ENCODE data around the gene TGM6. TPM values are rescaled to one million over a fixed set of nuclear protein-coding genes. Genes with fewer than 3 reads are reported as not detected.
"Not testable (repeated sequence)": the region's sequence is repeated elsewhere in the genome, so short reads cannot be mapped to it uniquely, and the experiment has no call there.

The TGM6 gene
- total RNA-seq, 1 donor from 2014 or later: not detected

DNA sequence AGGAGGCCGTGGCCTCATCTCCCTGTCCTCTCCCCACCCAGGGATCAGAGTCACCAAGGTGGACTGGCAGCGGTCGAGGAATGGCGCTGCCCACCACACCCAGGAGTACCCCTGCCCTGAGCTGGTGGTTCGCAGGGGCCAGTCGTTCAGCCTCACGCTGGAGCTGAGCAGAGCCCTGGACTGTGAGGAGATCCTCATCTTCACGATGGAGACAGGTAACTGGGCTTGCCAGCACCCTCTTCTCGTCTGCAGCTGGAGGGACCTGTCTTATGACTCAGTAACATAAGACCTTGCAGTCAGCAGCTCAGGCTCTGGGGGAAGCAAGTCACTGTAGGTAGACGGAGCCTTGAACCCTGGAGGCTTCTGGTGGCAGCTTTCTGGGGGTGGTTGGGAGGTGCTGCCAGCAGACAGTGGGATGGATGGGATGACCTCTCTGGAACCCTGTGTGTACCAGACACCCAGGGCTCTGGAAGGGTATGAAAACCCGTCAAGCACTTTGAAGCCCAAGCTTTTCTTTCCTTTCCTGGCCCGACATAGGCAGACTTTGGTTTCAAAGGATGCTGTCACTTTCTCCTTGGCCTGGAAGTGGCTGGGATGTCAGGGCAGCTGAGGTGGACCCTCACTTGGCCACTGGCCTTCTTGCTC is 13.8 kb downstream of the TGM6 start:
- DNase-seq (no peak), ATAC-seq (no peak)
- intact Hi-C loops (cut with micrococcal nuclease): no loop called here

DNA sequence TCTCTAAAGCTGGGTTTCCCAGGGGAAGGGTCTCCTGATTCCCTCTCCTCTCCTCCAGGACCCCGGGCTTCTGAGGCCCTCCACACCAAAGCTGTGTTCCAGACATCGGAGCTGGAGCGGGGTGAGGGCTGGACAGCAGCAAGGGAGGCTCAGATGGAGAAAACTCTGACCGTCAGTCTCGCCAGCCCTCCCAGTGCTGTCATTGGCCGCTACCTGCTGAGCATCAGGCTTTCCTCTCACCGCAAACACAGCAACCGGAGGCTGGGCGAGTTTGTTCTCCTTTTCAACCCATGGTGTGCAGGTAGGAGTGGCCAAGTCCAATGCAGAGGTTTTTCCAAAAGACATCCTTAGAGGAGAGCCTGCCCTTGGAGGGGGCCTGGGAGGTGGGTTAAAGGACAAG is 14.4 kb downstream of the TGM6 start:
- ATAC-seq: no peak
- intact Hi-C loops (cut with micrococcal nuclease): no loop called here

DNA sequence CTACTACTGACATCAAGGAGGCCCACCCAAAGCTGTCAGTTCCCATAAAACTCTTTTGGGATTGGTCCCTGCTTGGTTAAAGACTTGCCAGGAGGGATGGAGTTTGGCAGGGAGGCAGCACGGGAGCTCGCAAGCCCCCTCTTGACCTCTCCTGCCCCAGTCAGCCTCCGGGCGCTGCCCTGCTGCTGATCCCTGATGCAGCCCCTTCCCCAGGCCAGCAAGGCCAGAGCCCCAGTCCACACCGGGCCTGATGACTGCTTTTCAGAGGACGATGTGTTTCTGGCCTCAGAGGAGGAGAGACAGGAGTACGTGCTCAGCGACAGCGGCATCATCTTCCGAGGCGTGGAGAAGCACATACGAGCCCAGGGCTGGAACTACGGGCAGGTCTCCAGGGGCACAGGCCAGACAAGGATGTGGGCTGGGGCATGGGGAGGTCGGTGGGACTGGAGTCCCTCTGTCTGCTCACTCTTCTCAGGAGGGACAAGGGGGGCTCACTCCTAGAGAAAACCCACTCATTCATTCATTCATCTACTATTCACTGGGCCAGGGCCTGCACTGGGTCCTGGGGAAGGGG is 15.6 kb downstream of the TGM6 start:
- intact Hi-C loops (cut with micrococcal nuclease): no loop called here
- DNase-seq (no peak), ATAC-seq (no peak)

More for the DNA sequence above, 14.4 kb downstream of the TGM6 start:
- no peak for DNase-seq

DNA sequence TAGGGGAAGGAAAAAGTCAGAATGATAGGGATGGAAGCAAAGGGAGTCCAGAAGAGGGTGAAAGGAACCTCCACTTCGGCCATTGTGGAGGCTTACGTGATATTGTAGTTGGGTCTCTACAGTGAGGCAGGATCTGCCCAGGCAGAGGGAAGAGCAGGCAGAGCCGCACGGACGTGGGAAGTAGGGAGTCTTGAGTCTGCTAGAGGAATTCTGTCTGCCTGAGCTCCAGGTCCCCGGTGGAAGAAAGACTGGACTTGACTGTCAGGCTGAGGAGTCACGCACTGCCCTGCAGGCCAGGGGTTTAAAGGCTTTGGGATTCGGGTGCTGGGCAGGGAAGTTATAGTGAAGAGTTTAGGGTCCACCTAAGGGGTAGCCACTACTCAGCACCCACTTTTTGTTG is 16.4 kb downstream of the TGM6 start:
- ATAC-seq (no peak), DNase-seq (no peak)
- intact Hi-C loops (cut with micrococcal nuclease): no loop called here

DNA sequence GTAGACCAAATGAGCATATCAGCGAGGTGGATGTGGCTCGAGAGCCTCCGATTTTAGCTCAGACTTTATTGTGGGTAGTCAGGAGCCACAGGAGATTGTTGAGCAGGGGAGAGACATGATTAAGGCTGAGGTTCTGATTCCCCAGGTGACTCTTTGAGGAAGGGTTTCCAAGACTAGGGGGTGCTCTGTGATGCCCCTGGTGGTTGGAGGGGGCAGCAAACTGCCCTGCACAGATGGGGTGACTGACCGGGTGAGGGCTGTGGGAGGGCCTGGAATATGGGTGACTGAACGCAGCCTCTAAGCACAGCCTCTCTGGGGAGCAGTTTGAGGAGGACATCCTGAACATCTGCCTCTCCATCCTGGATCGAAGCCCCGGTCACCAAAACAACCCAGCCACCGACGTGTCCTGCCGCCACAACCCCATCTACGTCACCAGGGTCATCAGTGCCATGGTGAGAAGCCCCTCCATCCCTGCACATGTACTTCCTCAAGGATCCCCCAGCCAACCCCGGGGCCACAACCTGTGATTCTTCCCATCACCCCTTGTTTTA is 17.0 kb downstream of the TGM6 start:
- intact Hi-C loops (cut with micrococcal nuclease): no loop called here
- DNase-seq (no peak), ATAC-seq (no peak)

DNA sequence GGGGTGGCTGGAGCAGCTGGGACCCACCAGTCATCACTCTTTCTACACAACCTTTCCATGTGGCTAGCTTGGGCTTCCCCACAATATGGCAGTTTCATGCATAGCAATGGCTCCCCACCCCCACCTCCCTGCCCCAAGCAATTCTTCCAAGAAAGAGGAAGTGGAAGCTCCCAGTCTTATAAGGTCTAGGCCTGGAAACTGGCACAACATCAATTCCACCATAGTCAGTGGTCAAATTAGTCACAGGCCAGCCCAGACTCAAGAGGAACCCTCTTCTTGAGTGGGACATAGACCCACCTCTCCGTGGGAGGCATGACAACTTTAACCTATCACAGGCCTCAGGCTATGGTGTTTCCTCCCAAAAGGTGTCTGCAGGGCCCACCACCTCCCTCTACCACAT is 17.7 kb downstream of the TGM6 start:
- no peak for ATAC-seq
- intact Hi-C loops (cut with micrococcal nuclease): no loop called here

DNA sequence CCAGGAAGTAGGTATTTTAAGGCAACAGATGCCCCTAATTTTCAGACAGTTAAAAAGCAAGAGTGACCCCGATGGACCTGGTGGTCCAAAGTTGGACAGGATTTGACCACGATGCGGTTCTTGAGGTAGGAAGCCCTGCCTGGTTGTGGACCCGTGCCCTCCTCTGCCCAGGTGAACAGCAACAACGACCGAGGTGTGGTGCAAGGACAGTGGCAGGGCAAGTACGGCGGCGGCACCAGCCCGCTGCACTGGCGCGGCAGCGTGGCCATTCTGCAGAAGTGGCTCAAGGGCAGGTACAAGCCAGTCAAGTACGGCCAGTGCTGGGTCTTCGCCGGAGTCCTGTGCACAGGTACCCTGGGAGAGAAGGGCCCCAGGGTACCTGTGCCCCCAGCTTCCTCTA is 18.7 kb downstream of the TGM6 start:
- ATAC-seq (no peak), DNase-seq (no peak)
- intact Hi-C loops (cut with micrococcal nuclease): no loop called here

More for the DNA sequence above, 17.7 kb downstream of the TGM6 start:
- DNase-seq: no peak

DNA sequence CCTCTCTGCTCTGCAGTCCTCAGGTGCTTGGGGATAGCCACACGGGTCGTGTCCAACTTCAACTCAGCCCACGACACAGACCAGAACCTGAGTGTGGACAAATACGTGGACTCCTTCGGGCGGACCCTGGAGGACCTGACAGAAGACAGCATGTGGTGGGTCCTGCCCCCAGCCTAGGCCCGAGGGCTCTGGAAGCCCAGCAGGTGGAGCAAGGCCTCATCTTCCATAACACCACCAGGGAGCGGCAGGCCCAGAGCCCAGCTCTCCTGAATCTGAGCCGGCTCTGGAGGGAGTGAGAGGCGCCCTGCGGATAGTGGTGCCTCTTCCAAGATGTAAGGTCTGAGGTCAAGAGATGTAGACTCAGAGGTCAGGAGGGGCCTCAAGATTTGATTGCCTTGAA is 19.6 kb downstream of the TGM6 start:
- ATAC-seq (no peak), DNase-seq (no peak)
- intact Hi-C loops (cut with micrococcal nuclease): no loop called here

DNA sequence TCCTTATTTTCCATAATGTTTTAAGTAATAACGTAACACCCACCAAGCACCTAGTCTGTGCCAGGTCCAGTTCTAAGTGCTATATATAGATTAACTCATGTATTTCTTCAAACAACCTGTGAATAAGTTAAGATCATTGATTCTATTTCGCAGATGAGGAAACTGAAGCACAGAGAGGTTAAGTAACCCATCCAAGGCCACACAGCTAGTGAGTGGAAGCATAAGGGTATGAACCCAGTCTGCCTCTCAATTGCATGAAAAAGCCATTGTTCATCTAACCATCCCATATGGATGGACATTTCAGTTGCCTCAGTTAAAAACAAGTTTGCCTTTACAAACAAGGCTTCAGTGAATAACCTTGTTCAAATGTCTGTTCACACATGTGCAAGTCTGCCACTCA is 20.8 kb downstream of the TGM6 start:
- intact Hi-C loops (cut with micrococcal nuclease): no loop called here
- DNase-seq: no peak
- ATAC-seq: no peak

DNA sequence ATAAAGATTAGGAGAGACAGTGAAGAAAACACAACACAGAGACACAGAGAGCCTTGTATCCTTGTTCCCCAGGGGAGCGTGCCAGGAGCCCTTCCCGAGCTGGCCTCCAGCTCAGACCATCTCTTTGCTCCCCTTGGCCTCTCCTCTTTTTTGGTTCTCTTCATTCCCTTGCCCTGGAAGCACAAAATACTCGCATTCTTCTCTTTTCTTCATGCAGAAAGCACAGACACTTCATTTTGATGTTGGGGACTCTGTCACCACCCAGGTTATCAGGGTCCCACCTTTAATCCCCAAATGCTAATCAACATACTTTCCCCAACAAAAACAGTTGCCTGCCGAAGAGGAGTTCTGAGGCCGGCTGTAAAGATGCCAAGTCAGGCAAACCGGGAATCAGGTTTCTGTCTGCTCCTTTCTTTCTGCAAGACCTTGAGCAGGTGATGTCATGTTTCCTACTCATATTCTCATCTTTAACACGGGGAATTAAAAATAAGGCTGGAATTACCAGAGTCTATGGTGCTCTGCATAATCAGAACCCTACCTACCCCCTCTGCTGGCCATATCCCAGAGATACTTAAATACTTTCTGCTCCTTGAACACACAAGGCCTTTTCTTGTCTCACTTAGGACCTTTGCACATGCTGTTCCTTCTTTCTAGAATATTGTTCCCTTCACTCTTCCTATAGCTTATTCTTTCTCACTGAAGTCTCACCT is 21.7 kb downstream of the TGM6 start:
- DNase-seq (no peak), ATAC-seq (no peak)
- intact Hi-C loops (cut with micrococcal nuclease): no loop called here

DNA sequence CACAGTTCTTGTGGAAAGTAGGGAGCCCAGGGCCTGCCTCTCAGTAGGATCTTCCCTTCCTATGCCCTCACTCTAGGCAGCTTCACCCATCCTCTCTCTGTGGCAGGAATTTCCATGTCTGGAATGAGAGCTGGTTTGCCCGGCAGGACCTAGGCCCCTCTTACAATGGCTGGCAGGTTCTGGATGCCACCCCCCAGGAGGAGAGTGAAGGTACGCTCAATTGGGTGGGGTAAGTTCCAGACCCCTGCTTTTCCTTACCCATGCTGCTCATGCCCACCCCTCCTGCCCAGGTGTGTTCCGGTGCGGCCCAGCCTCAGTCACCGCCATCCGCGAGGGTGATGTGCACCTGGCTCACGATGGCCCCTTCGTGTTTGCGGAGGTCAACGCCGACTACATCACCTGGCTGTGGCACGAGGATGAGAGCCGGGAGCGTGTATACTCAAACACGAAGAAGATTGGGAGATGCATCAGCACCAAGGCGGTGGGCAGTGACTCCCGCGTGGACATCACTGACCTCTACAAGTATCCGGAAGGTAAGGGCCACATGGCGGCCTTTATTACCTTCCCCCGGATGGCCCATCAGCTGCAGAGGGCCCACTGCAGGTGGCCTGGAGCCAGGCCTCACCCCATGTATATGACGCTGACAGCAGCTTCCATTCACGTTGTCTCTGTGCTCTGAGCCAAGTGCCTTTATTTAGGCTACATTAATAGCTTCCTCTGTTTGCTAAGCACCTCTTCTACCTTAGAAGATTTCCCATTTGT is 22.8 kb downstream of the TGM6 start:
- ATAC-seq: no peak
- DNase-seq: no peak
- intact Hi-C loops (cut with micrococcal nuclease): no loop called here

DNA sequence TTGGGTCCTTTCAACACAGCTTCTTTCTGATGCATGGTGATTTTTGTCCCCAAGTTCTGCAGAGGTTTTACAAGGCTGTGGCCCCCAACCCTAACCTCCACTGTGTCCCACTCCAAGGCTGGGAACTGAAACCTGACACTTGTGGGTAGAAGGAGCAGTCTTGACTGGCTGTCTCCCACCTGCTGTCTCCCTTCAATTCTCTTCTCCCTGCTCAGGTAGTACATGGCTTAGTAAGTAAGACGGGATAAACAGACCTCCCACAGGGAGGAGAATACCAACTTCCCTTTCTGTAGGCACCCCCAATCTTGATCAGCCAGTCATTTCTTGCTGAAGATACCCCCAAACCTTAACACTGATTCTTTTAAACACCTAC is 25.0 kb downstream of the TGM6 start:
- no peak for DNase-seq
- ATAC-seq: no peak
- intact Hi-C loops (cut with micrococcal nuclease): no loop called here

DNA sequence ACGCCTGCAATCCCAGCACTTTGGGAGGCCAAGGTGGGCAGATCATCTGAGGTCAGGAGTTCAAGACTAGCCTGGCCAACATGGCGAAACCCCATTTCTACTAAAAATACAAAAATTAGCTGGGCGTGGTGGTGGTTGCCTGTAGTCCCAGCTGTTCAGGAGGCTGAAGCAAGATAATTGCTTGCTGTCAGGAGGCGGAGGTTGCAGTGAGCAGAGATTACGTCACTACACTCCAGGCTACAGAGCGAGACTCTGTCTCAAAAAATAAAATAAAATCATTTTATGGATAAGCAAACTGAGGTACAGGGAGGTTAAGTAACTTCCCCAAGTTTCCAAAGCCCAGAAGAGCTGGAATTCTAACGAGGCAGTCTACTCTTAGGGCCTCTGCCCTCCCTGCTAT is 26.7 kb downstream of the TGM6 start:
- intact Hi-C loops (cut with micrococcal nuclease); ATAC-seq; DNase-seq: not testable (repeated sequence)

DNA sequence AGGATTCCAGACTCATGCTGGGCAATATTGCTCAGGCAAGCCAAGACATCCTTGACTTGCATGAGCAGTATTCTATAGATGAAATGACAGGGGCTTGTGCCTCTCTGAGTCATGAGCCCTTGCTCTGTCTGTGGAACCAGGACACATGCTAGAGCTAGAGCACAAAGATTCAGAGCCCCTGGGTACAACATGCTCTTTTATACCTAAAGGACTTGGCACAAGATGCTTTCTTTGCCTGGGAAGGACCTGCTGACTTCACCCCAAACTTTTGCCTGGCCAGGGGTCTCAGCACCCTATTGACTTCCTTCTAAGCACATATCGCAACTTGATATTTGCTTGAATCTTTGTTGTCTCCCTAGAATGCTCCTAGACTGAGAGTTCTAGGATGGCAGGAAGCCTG is 27.4 kb downstream of the TGM6 start:
- DNase-seq: no peak
- intact Hi-C loops (cut with micrococcal nuclease): no loop called here
- ATAC-seq: no peak

DNA sequence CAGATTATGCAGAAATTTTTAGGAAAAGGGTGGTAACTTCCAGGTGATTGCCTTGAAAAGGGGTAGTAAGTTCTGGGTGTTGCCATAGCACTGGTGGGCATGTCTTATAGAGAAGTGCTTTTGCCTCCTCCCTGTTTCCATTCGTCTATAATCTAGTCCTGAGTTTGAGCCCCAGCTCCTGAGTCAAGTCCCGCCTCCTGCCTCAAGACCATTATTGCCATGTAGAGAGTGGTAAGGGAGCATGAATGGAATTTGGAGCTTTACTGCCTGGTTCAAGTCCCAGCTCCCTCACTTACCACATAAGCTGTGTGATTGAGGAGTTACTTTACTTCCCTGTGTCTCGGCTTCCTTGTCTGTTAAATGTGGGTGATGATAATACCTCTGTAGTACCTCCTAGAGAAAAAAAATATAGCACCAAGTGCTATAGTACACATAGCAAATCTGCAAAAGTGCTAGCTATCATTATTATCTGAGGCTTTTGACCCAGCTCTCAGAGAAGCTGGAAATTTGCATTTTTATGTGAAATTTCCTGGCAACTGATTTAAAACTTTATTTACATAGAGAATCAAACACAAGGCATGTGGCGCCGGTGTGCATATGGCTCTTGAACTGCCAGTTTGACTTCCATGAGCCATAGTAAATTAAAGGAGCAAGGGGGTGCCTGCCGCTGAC is 36.0 kb downstream of the TGM6 start:
- DNase-seq: no peak
- intact Hi-C loops (cut with micrococcal nuclease): no loop called here
- ATAC-seq: no peak

DNA sequence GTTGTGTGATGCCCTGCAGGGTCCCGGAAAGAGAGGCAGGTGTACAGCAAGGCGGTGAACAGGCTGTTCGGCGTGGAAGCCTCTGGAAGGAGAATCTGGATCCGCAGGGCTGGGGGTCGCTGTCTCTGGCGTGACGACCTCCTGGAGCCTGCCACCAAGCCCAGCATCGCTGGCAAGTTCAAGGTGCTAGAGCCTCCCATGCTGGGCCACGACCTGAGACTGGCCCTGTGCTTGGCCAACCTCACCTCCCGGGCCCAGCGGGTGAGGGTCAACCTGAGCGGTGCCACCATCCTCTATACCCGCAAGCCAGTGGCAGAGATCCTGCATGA is 36.5 kb downstream of the TGM6 start:
- intact Hi-C loops (cut with micrococcal nuclease): no loop called here
- ATAC-seq (no peak), DNase-seq (no peak)

DNA sequence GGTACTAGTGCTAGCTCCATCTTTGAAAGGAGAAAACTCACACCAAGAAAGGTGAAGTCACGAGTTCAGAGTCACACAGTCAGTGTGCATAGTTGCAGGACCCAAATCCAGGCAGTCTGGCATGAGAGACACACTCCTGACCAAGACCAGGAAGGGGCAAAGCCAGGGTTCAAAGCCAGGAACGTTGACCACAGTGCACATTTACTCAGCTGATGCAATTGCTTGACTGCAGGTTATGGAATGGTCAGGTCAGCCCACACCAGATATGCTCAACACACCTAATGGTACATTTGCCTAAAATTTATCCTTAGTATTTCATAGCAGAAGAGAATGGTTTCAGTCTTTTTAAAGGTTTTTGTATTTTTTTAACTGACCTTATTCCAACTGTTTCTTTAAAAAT is 37.7 kb downstream of the TGM6 start:
- intact Hi-C loops (cut with micrococcal nuclease): no loop called here
- no peak for ATAC-seq
- no peak for DNase-seq

DNA sequence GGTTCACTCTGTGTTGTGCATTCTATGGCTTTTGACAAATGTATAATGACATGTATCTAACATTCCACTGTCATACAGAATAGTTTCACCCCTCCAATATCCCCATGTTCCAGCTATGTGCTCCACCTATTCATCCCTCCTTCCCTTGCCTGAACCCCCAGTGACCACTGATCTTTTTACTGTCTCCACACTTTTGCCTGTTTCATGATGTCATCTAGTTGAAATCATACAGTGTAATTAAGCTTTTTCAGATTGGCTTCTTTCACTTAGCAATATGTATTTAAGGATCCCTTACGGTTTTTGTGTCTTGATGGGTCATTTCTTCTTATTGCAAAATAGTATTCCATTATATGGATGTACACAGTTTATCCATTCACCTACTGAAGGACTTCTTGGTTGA is 39.8 kb downstream of the TGM6 start:
- no peak for ATAC-seq
- intact Hi-C loops (cut with micrococcal nuclease): no loop called here
- no peak for DNase-seq

DNA sequence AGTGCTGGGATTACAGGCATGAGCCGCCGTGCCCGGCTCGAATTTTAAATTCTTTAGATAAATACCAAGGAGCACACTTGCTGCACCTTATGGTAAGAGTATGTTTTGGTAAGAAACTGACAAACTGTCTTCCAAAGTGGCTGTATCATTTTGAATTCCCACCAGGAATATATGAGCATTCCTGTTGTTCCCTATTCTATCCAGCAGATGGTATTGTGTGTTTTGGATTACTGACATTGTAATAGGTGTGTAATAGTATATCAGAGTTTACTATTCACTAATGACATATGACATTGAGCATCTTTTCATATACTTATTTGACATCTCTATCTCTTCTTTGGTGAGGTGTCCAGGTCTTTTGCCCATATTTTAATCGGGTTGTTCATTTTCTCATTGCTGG is 40.5 kb downstream of the TGM6 start:
- DNase-seq (no peak), ATAC-seq (no peak)
- intact Hi-C loops (cut with micrococcal nuclease): no loop called here

DNA sequence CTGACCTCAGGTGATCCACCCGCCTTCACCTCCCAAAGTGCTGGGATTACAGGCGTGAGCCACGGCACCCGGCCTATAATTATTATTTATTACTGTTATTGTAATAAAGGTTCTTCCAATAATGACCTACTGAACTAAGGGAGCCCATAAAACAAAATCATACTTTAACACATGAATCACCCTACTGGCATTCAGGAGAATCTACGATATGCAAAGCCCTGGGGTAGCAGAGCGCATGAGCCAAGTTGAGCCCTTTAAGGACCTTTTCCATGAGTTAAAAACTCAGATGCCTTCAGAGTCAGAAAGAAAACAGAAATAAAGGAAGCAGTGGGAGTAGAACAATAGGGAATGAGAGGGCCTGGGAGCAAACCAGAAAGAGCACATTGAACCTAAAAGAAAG is 48.4 kb downstream of the TGM6 start:
- DNase-seq (no peak), ATAC-seq (no peak)
- intact Hi-C loops (cut with micrococcal nuclease): no loop called here
